ENCODE results near the gene ZBTB16.

DNA sequence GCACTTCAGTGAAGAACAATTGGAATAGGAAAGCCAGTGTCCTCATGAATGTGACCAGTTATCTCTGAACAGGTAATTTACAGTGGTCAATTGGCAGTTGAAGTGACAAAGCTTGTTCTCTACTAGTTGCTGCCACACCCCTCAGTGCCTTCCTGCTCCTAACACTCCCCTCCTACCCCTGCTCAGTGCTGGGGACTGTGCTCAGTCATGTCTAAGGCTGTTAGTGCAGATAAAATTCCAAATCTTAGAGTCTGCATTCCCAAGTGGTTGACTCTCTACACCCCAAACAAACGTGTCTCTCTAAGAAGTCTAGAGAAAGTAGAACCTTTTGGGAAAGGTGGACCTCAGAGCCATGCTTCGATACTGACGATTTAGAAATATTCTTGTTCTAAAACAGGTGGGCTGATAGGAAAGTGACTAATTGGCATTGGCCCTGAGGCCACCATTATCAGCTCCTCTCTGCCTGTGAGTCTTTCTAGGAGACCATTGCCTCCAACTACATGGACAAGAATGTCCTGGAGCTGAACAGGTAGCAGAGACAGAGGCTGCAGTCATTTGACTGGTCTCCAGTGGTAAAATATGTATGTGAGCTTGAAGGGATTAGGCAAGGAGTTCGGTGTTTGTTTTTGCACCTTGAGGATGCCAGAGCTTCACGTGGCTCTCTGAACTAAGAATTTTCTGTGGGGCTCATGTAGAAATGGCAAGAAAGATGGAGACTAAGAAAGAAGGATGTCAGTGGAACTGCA is 214.6 kb downstream of the ZBTB16 start:
- TF ChIP-seq MYC (IDR thresholded peaks at IDR 0.05; ENCODE audit: low read depth, low read length), result no peak
- no peak for TF ChIP-seq POLR2A (IDR thresholded peaks at IDR 0.05; ENCODE audit: extremely low read depth, insufficient read length)

Data from NB4 (cell line).